Astrocyte (in vitro differentiated cells and primary cell): Measurements from ENCODE around the gene HOXB2.

Source experiments
- EZH2 ChIP-seq: IDR thresholded peaks from 2 replicates; pipeline ENCODE4 v1.6.1; 2012; ENCODE audit warnings: mild to moderate bottlenecking, low read length, inconsistent platforms; ENCODE audit not compliant: insufficient read depth
- TF ChIP-seq, protein P1 (sequence below): IDR thresholded peaks from 2 replicates; pipeline ENCODE4 v1.5.1; 2011; ENCODE audit warnings: low read depth, mild to moderate bottlenecking, inconsistent platforms, low read length, moderate library complexity; ENCODE audit not compliant: insufficient read depth

DNA sequence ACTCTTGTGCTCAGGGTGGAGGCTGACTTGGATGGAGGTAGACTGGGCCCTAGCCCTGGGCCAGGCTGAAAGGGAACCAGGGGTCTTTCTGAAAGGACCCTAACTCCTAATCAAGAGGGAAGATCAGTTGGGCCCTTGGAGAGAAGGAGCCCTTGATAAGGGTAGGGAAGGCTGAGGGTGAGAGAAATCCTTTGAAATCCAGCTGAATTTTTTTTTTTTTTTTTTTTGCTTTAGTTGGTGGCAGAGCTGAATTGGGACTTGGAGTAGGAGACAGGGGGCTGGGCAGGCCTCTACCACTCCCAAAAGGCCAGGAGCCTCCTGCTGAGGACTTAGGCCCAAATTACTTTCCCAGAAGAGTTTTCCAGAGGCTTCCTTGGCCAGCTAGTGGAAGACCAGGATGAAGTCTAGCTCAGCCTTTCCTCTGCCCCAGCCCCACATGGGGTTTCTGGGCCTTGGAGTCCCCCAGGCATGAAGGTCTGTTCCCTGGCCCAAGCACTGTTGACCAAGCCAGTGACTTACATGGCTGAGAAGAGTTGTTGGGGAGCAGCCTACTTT is 45.8 kb upstream of the HOXB2 start:
- TF ChIP-seq, protein P1, sequence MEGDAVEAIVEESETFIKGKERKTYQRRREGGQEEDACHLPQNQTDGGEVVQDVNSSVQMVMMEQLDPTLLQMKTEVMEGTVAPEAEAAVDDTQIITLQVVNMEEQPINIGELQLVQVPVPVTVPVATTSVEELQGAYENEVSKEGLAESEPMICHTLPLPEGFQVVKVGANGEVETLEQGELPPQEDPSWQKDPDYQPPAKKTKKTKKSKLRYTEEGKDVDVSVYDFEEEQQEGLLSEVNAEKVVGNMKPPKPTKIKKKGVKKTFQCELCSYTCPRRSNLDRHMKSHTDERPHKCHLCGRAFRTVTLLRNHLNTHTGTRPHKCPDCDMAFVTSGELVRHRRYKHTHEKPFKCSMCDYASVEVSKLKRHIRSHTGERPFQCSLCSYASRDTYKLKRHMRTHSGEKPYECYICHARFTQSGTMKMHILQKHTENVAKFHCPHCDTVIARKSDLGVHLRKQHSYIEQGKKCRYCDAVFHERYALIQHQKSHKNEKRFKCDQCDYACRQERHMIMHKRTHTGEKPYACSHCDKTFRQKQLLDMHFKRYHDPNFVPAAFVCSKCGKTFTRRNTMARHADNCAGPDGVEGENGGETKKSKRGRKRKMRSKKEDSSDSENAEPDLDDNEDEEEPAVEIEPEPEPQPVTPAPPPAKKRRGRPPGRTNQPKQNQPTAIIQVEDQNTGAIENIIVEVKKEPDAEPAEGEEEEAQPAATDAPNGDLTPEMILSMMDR: no peak
- no peak for TF ChIP-seq EZH2
